Measurements from ENCODE around the gene KPNA1.

Gene KPNA1

DNA sequence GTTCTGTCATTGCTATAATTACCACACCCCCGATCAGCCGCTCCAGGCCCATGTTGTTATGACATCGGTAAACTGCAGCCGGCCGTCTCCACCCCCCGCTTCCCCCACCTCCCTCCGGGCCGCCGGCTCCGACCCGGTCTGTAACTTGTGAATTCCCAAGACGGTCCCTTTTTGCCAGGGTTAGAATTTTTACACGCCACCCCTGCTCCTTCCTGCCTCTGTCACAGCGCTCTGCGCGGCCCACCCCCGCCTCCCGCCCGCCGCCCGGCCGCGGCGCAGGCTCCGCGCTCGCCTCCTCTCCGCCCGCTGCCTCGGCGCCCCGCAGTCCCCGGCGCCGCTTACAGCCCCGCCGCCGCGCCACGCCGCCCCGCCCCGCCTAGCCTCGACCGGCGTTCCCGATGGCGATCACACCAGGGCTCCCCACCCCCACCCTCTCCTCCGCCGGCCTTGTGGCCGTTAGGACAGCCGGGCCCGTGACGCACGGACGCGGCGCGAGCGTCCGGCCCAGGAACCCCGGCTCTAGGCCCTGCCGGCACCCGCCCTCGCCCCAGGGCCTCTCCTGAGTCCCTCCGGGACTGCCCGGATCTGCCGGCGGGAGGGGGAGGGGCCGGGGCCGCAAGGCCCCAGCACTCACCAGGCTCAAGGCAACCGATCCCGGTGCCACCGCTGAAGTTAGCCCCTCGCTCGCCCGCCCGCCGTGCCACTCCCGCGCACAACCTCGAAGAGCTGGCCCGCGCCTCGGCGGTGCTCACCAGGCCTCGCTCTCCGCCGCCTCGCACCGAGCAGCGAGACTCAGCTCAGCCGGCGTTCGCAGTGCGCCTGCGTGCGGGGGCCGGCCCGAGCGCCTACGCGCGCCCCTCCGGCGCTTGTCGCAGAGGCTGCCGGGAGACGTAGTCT lies at the start of gene KPNA1:
Gene KPNA1 (minus strand): TSS at position 817 of the 897 bp plus-strand sequence. CDS start 18,374 bp downstream, outside the sequence.
- TF ChIP-seq ZNF274 (IDR thresholded peaks at IDR 0.05; ENCODE audit: low read depth, low read length) = no peak
- H3K4me3 ChIP-seq (ENCODE audit: low read length) = peak within 1 kb of the TSS; percentile 89

DNA sequence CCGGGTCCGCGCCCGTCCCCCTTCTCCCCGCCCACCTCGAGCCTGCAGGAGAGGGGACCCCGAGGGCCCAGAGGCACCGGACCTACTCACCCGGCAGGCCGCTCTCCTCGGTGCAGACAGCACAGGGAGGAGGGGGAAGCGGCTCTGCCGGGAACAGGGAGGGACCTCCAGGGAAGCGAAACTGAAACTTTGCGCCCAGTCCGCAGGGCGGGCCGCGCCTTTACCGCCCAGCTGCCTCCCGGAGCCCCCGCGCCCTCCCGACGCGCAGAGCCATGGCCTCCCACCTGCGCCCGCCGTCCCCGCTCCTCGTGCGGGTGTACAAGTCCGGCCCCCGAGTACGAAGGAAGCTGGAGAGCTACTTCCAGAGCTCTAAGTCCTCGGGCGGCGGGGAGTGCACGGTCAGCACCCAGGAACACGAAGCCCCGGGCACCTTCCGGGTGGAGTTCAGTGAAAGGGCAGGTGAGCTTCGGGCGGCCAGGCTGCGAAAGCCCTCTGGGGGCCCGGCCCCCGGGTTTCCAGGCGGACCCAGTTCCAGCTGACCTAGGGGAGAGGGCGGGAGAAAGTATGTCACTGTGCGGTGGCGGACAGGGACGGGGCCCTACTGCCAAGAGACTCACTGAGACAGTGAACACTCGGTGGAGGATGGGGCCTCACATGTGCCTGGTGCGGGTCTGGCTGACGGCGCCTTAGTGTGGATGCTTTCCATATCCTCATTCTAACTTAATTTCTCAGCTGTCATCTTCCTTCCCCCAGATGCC lies 49.6 kb upstream of the KPNA1 start, which contains the start of the genes DTX3L and PARP9:
Gene DTX3L (plus strand): TSS at position 184 of the 758 bp plus-strand sequence. CDS start 89 bp downstream, at position 273.
Gene PARP9 (minus strand): TSS at position 146 of the 758 bp plus-strand sequence. CDS start 4,680 bp downstream, outside the sequence.
- no peak for TF ChIP-seq ZNF274 (IDR thresholded peaks at IDR 0.05; ENCODE audit: low read depth, low read length)
- peak within 1 kb of the TSS; percentile 74 for H3K4me3 ChIP-seq (ENCODE audit: low read length)

- TF ChIP-seq ZNF274 (IDR thresholded peaks at IDR 0.05; ENCODE audit: low read depth, low read length) = no peak
- H3K4me3 ChIP-seq (ENCODE audit: low read length) = peak overlapping the region; percentile 74
Observed at GRCh38 chr3:122563717-122564025, 48.9 kb upstream of the KPNA1 start.

DNA sequence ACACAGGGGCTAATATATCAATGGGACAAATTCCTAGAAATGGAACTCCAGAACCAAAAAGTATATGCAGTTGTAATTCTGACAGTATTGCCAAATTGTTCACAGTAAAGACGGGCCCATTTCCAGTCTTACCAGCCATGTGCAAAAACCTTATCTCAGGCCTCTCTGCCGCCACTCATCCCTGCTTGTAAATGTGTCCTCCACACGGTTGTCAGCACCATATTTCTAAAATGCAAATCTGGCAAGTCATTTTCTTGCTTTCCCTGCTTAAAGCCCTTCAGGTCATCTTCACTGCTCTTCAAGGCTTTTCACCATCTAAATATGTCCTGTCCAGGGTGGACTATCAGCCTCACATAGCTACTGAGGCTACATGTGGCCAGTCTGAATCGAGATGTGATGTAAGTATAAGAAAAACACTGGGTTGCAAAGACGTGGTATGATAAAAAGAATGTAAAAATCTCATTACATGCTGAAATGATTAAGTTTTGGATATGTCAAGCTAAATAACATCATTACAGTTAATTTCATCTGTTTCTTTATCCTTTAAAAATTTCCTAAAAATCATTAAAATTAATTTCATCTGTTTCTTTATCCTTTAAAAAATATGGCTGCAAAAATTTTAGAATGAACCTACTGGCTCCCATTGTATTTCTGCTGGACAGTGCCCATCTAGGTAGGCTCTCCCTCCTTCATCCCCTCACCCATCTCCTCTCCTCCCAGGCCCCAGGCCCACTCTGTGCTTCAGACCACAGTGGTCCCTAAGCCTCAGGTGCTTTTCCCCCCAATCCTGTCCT lies 48.4 kb upstream of the KPNA1 start:
- no peak for TF ChIP-seq ZNF274 (IDR thresholded peaks at IDR 0.05; ENCODE audit: low read depth, low read length)
- peak overlapping the region; percentile 74 for H3K4me3 ChIP-seq (ENCODE audit: low read length)

DNA sequence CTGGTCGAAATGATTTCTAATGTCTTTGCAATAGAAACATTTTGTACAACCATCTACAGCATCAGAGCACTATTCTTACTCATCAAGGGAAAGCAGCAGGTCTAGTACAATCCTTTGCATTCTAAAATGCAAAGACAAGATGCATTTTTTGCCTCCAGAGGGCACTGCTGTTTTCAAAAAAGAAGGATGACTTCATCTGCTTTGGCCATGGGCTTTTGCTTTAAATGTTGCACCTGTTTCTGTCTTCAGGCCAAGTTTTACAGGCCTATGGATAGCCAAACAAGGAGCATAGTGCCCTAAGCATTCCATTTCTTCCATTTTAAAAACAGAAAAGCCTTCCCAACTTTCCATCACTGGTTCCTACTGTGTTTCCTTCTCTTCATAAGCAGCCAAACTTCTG lies 45.9 kb upstream of the KPNA1 start:
- no peak for TF ChIP-seq ZNF274 (IDR thresholded peaks at IDR 0.05; ENCODE audit: low read depth, low read length)

DNA sequence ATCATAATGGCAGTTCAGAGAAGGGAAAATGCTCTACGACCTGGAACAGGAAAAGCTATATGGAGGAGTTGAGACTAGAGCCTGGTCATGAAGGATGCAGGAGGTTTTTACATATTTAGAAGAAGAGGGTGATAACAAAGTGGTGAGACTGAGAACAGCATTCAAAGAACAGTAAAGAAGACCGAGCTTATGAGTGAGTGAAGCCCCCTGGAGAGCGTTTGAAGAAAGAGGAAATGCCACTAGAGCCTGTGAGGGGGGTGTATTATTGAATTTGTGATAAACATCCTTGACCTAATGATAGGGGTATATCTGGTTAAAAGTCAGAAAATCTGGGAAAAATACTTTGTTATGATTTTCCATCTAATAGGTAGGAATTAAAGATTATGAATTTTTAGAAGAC lies 45.2 kb upstream of the KPNA1 start:
- H3K4me3 ChIP-seq (ENCODE audit: low read length) = no peak overlapping the region
- TF ChIP-seq ZNF274 (IDR thresholded peaks at IDR 0.05; ENCODE audit: low read depth, low read length) = no peak

More for the DNA sequence above, 45.9 kb upstream of the KPNA1 start:
- no peak overlapping the region for H3K4me3 ChIP-seq (ENCODE audit: low read length)

DNA sequence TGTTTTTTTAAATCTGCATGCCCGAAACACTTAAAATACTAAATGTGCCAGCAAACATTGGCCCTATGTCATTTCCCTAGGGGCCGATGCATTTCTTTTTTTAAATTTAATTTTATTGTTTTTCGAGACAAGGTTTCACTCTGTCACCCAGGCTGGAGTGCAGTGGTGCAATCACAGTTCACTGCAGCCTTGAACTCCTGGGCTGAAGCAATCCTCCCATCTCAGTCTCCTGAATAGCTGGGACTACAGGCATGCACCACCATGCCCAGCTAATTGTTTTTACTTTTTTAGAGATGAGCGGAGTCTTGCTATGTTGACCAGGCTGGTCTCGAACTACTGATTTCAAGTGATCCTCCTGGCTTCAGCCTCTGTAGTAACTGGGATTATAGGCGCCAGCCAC lies 43.9 kb upstream of the KPNA1 start:
- no peak for TF ChIP-seq ZNF274 (IDR thresholded peaks at IDR 0.05; ENCODE audit: low read depth, low read length)
- H3K4me3 ChIP-seq (ENCODE audit: low read length) = no peak overlapping the region

DNA sequence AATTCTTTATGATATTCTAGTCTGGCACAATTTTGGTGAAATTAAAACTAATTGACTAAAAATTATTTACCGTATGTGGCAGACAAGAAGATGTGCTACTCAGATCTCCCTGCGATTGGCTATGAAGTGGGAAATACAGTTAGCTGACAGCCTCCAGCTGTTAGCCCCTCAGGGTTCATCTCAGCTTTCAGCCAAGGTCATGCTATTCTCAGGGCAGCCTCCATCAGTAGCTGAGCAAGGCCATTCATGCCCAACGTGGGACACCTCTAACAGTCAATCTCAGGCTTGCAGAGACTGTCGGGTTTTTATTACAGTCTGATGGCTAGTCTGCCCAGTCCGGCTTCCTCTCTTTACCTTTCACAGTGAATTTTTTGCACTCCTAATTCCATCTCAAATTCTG lies 42.6 kb upstream of the KPNA1 start:
- no peak overlapping the region for H3K4me3 ChIP-seq (ENCODE audit: low read length)
- TF ChIP-seq ZNF274 (IDR thresholded peaks at IDR 0.05; ENCODE audit: low read depth, low read length) = no peak

- no peak overlapping the region for H3K4me3 ChIP-seq (ENCODE audit: low read length)
- no peak for TF ChIP-seq ZNF274 (IDR thresholded peaks at IDR 0.05; ENCODE audit: low read depth, low read length)
Observed at GRCh38 chr3:122555275-122556071, 40.7 kb upstream of the KPNA1 start.

DNA sequence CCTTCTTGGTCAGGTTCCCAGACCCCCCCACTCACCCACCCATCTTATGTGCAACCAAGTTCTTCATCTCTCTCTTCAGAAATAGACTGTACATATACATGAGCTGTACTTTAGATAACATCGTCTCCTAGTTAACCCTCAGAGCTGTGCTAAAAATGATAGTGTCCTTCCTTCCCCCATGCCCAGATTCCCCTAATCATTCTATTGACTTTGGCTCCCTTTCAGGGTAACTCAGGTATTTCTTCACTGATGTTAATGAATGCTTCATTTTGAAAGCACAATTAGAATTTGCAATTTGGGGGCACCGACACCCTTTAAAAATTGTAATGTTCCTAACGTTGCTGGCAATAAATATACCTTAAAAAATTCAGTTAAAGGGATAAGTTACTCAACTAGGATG lies 38.4 kb upstream of the KPNA1 start:
- TF ChIP-seq ZNF274 (IDR thresholded peaks at IDR 0.05; ENCODE audit: low read depth, low read length) = no peak
- no peak overlapping the region for H3K4me3 ChIP-seq (ENCODE audit: low read length)

DNA sequence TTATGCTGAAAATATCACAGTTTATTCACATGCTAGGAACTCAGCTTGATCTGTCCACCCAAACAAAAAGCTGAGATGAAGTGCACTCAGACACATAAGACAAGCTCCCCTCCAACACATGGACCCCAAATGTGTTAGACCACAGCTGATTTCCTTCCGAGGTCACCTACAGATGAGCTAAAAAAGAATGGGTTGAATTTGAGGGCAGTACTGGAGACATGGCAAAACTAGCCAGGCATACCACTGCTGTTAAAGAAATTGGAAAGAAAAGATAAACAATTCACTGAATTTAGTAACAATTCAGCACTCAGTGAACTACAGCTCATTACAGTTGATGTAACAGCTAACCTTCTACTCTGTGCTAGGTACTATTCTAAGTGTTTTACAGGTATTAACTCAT lies 33.9 kb upstream of the KPNA1 start:
- H3K4me3 ChIP-seq (ENCODE audit: low read length) = no peak overlapping the region
- TF ChIP-seq ZNF274 (IDR thresholded peaks at IDR 0.05; ENCODE audit: low read depth, low read length) = no peak

- TF ChIP-seq ZNF274 (IDR thresholded peaks at IDR 0.05; ENCODE audit: low read depth, low read length) = no peak
- no peak overlapping the region for H3K4me3 ChIP-seq (ENCODE audit: low read length)
Observed at GRCh38 chr3:122548076-122548475, 33.3 kb upstream of the KPNA1 start.

DNA sequence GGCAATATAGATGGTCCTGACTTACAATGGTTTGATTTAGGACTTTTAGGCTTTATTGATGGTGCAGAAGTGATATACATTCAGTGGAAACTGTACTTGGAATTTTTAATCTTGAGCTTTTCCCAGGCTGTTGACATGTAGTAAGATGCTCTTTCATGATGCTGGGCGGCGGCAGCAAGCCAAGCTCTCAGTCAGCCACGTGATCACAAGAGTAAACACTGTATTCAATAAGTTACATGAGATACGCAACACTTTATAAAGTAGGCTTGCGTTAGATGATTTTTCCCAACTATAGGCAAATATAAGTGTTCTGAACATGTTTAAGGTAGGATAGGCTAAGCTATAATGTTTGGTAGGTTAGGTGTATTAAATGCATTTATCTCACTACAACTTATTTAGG lies 31.4 kb upstream of the KPNA1 start:
- H3K4me3 ChIP-seq (ENCODE audit: low read length) = no peak overlapping the region
- no peak for TF ChIP-seq ZNF274 (IDR thresholded peaks at IDR 0.05; ENCODE audit: low read depth, low read length)

Measured in GM08714 (cell line).